22Rv1 (cell line): ENCODE data around the gene AHRR.
"Not testable (repeated sequence)": the region's sequence is repeated elsewhere in the genome, so short reads cannot be mapped to it uniquely, and the experiment has no call there.

ENCODE experiments used
- ZFX ChIP-seq: fragments of 450-650 bp; IDR thresholded peaks from 2 replicates; pipeline ENCODE4 v1.6.1; 2017; ENCODE audit warnings: antibody characterized with exemption, borderline replicate concordance
- TF ChIP-seq, protein P1 (sequence below): fragments of 450-650 bp; IDR thresholded peaks from 2 replicates; pipeline ENCODE4 v1.5.1; 2017; ENCODE audit warnings: mild to moderate bottlenecking

DNA sequence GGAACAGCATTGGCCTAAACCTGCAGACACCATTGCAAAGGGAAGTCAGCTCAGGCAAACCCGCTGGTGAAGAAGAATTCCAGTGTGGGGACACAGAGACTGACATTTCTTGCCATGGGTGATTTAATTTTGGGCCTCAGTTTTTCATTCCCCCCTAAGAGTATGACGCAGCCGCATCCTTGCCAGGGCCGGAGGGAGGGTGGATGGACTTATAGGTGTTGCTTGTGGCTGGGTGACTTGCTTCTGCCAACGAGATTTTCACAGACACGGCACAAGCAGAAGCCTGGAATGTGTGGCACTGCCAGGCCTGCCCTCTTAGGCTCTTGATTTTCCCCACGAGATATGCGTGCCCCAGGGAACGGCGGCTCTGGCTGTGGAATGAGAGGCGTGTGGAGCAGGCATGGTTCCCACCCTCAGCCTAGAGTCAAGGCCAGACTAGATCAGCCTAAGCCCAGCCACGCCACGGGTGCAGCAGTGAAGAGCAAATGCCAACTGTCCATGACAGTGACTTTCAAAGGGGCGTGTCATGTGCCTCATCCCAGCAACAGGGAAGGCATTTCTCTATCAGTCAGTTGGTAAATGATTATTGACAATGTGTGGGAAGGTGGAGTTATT is 42.4 kb upstream of the AHRR start:
- TF ChIP-seq, protein P1, sequence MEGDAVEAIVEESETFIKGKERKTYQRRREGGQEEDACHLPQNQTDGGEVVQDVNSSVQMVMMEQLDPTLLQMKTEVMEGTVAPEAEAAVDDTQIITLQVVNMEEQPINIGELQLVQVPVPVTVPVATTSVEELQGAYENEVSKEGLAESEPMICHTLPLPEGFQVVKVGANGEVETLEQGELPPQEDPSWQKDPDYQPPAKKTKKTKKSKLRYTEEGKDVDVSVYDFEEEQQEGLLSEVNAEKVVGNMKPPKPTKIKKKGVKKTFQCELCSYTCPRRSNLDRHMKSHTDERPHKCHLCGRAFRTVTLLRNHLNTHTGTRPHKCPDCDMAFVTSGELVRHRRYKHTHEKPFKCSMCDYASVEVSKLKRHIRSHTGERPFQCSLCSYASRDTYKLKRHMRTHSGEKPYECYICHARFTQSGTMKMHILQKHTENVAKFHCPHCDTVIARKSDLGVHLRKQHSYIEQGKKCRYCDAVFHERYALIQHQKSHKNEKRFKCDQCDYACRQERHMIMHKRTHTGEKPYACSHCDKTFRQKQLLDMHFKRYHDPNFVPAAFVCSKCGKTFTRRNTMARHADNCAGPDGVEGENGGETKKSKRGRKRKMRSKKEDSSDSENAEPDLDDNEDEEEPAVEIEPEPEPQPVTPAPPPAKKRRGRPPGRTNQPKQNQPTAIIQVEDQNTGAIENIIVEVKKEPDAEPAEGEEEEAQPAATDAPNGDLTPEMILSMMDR, result not testable (repeated sequence)
- TF ChIP-seq ZFX, result not testable (repeated sequence)
